T-helper 2 cell (primary cell): ENCODE results near the gene UNC5C.

Experiments
- DNase-seq, 5 experiments: peaks; one replicate each; pipeline versions ENCODE4 v3.0.0 to v3.0.0-alpha.2; 2012 to 2022

The UNC5C gene

GRCh38 chr4:95457353-95457752 is 91.4 kb downstream of the UNC5C start:
- no peak for DNase-seq

- DNase-seq, result peak in 1 of 5 experiments; percentile 21
These were observed 98.5 kb downstream of the UNC5C start for GRCh38 chr4:95450294-95450693.

- no peak for DNase-seq
These were observed 102.6 kb downstream of the UNC5C start for GRCh38 chr4:95446173-95446572.

- no peak for DNase-seq
These were observed 103.5 kb downstream of the UNC5C start for GRCh38 chr4:95445251-95445650.

- DNase-seq, result no peak
These were observed 104.0 kb downstream of the UNC5C start for GRCh38 chr4:95444812-95445211.

- DNase-seq, result no peak
These were observed 108.9 kb downstream of the UNC5C start for GRCh38 chr4:95439896-95440295.

- DNase-seq, result no peak
These were observed 109.7 kb downstream of the UNC5C start for GRCh38 chr4:95439071-95439470.

- no peak for DNase-seq
These were observed 116.3 kb downstream of the UNC5C start for GRCh38 chr4:95432466-95432865.

- DNase-seq, result no peak
These were observed 117.1 kb downstream of the UNC5C start for GRCh38 chr4:95431678-95432077.

- DNase-seq, result no peak
These were observed 119.4 kb downstream of the UNC5C start for GRCh38 chr4:95429416-95429815.

GRCh38 chr4:95428291-95429070 is 120.3 kb downstream of the UNC5C start:
- no peak for DNase-seq

GRCh38 chr4:95426455-95426854 is 122.3 kb downstream of the UNC5C start:
- DNase-seq, result peak in 1 of 5 experiments; percentile 72

GRCh38 chr4:95422436-95422835 is 126.3 kb downstream of the UNC5C start:
- DNase-seq, result no peak

GRCh38 chr4:95421869-95422268 is 126.9 kb downstream of the UNC5C start:
- peak in 1 of 5 experiments; percentile 3 for DNase-seq

- peak in 1 of 5 experiments; percentile 58 for DNase-seq
These were observed 131.2 kb downstream of the UNC5C start for GRCh38 chr4:95417531-95417930.

- DNase-seq, result no peak
These were observed 133.4 kb downstream of the UNC5C start for GRCh38 chr4:95415346-95415771.

- no peak for DNase-seq
These were observed 137.2 kb downstream of the UNC5C start for GRCh38 chr4:95411371-95412088.

GRCh38 chr4:95410387-95410977 is 138.3 kb downstream of the UNC5C start:
- DNase-seq, result no peak

- no peak for DNase-seq
These were observed 139.0 kb downstream of the UNC5C start for GRCh38 chr4:95409750-95410149.

GRCh38 chr4:95409127-95409526 is 139.6 kb downstream of the UNC5C start:
- DNase-seq, result no peak

GRCh38 chr4:95402299-95402698 is 146.5 kb downstream of the UNC5C start:
- DNase-seq, result no peak

- DNase-seq, result no peak
These were observed 150.6 kb downstream of the UNC5C start for GRCh38 chr4:95398217-95398616.

- no peak for DNase-seq
These were observed 153.9 kb downstream of the UNC5C start for GRCh38 chr4:95394752-95395306.
